ENCODE data around the gene WWOX.

DNA sequence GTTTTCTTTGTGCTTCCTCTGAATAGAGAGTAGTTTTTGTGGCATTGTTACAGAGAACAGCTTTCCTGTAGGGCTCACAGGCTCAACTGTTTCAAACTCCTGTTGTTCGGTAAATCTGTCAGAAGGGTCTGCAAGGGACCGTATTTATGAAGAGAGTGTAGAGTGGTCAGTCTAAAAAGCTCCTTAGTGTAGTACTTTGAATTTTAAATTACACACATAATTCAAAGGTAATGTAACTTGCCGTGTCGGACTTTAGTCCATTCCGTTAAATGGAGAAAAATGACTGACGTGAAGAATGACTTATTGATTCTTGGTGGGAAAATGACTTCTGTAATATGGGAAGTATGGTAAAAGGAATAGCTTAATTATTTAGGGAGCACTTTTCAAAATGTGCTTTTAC, 190.9 kb downstream of the WWOX start:
- no peak for TF ChIP-seq TAF1 (IDR thresholded peaks at IDR 0.05; ENCODE audit: borderline replicate concordance, insufficient read depth, low read length)
- no peak for TF ChIP-seq SIN3A (IDR thresholded peaks at IDR 0.05; ENCODE audit: borderline replicate concordance, insufficient read depth, low read length)
